T-helper 2 cell treated with Interferon-gamma antibody and Interleukin-4, amounts not matched to agents 5 μg/mL and 100 μg/mL, for 36 hours (primary cell): Measurements from ENCODE around the gene CHI3L1.

Source experiments
- DNase-seq: peaks from one replicate; pipeline ENCODE4 v3.0.0; 2021; ENCODE audit warnings: low spot score
- H3K27ac Mint-ChIP-seq: one replicate; pipeline ENCODE4 v1.8.0; 2021; ENCODE audit warnings: mild to moderate bottlenecking, mixed read lengths
- H3K27me3 Mint-ChIP-seq: one replicate; pipeline ENCODE4 v1.8.0; 2021; ENCODE audit warnings: low read depth, mixed read lengths
- H3K36me3 Mint-ChIP-seq: one replicate; pipeline ENCODE4 v1.8.0; 2021; ENCODE audit warnings: low read depth, mixed read lengths
- H3K4me1 Mint-ChIP-seq: one replicate; pipeline ENCODE4 v1.8.0; 2021; ENCODE audit warnings: low read depth, mixed read lengths
- H3K4me3 Mint-ChIP-seq: one replicate; pipeline ENCODE4 v1.8.0; 2022; ENCODE audit warnings: mild to moderate bottlenecking, moderate library complexity, mixed read lengths
- H3K9me3 Mint-ChIP-seq: one replicate; pipeline ENCODE4 v1.8.0; 2021; ENCODE audit warnings: mixed read lengths

CHI3L1 gene

DNA sequence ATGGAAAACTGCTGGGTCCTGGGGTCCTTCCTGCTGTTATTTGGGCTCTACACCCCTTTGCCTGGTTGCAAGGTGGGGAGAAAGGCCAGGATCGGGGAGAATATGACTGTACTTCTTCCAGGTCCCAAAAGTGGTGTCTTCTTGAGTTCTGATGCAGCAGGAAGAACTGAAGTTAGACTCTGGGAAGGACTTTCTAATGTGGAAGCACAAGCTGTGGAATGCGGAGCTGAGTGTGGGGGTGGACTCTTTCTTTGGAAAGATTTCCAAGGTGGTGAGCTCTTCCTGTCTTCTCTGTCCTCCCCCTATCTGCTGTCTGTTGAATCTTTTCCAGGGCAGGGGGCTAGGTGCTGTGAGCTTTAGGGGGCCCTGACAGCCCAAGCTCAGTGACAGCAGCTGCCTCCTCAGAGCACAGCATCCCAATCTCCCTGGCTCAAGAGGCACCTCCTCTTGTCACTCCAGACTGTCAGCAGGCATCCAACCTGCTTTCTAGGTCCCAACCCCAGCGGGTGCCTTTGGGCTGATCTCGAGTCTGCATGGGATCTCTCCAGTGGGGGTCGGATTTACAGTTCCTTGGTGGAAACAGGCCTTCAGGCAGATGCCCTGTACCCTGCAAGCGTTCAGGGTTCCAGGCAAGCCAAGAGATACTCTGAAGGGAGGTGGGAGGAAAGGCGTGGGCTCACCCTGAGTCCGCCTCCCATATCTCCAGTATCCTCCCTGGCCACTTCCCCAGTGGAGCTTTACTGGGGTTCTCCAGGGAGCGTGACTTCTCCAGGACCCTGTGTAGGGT, 35.8 kb downstream of the CHI3L1 start:
- no peaks in the 10 kb centered on the region for H3K4me1 Mint-ChIP-seq
- no peak for DNase-seq
- no peaks in the 10 kb centered on the region for H3K9me3 Mint-ChIP-seq
- H3K27me3 Mint-ChIP-seq = peaks cover 3% of the 10 kb centered on the region
- no peak overlapping the region for H3K4me3 Mint-ChIP-seq
- no peak overlapping the region for H3K27ac Mint-ChIP-seq
- H3K36me3 Mint-ChIP-seq = no peaks in the 10 kb centered on the region

DNA sequence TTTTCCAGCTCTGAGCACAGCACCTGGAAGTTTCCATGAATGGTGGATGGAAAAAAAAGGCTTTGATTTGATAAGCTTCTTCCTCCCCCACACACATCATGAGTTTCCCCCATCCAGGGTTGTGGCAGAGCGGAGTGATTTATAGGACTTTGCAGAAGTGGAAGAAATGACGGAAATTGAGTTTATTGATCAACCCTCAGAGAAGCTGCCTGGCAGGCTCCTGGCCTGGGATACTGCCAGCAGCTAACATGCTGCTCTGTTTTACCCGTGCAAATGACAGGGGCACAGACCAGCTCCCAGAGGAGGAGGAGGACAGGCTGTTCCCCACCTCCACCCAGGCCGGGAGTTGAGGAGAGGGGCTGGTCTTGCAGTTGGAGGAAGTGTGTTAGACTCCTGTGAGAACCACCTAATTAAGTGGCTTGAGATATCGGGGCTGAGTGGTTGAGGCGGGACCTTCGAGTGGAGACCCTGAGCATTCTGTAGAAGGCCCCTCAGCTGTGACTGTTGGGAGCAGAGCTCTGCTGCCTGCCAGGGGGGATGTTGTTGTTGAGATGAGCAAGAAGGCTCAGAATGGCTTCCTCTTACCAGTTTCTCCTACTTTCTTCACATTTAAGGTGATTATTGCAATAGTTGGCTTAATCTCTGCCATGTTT, 37.2 kb downstream of the CHI3L1 start:
- H3K4me1 Mint-ChIP-seq = no peaks in the 10 kb centered on the region
- H3K36me3 Mint-ChIP-seq = no peaks in the 10 kb centered on the region
- no peak overlapping the region for H3K4me3 Mint-ChIP-seq
- peaks cover 3% of the 10 kb centered on the region for H3K27me3 Mint-ChIP-seq
- no peaks in the 10 kb centered on the region for H3K9me3 Mint-ChIP-seq
- DNase-seq = no peak
- H3K27ac Mint-ChIP-seq = no peak overlapping the region

DNA sequence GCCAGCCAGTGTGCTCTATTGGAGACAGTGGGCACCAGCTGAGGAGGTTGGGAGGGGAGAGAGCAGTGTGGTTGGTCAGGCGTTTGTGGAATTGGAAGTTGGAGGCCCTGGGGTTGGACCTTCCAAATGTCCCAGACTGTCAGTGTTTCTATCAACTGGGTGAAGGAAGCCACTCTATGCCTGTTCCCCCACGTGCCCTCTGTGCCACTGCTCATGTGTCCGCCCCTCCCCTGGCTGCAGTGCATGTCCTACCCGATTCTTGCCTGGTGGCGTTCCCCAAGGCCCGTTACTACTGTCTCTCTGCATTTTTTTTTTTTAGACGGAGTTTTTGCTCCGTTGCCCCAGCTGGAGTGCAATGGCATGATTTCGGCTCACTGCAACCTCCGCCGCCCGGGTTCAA, 37.9 kb downstream of the CHI3L1 start:
- Mint-ChIP-seq H3K36me3 (no peaks in the 10 kb centered on the region), H3K27me3 (peaks cover 3% of the 10 kb centered on the region), H3K4me3 (no peak overlapping the region), H3K9me3 (no peaks in the 10 kb centered on the region), H3K4me1 (no peaks in the 10 kb centered on the region), H3K27ac (no peak overlapping the region)
- DNase-seq = no peak

DNA sequence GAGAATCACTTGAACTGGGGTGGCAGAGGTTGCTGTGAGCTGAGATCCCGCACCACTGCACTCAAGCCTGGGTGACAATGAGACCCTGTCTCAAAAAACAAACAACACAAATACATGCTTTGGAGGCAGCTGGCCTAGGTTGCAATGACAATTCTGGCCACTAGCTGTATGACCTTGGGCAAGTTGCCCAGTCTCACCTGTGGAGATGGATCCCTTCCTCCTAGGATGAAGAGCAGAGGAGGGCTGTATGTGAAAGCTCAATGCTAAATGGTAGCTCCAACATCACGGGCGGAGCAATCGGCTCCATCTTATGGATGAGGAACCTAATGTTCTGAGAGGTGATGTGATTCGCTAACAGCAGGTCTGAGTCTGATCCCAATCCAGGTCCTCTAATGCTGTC, 38.4 kb downstream of the CHI3L1 start:
- peaks cover 3% of the 10 kb centered on the region for H3K27me3 Mint-ChIP-seq
- H3K27ac Mint-ChIP-seq = no peak overlapping the region
- no peaks in the 10 kb centered on the region for H3K9me3 Mint-ChIP-seq
- H3K4me1 Mint-ChIP-seq = no peaks in the 10 kb centered on the region
- no peak overlapping the region for H3K4me3 Mint-ChIP-seq
- no peak for DNase-seq
- no peaks in the 10 kb centered on the region for H3K36me3 Mint-ChIP-seq

DNA sequence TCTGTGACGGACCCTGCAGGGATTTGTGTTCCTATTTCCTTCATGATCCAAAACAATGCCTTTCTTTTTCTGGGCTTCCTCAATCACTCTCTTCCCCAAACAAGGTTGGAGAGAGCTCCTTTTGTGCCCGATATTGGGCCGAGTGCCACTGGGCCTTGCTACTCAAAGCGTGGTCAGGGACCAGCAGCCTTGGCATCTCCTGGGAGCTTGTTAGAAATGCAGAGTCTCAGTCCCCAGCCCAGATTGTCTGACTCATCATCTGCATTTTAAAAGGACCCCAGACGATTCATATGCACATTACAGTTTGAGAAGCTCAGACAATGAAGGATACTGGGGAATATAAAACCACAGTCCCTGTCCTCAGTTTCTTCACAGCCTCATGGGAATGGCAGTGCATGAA, 39.1 kb downstream of the CHI3L1 start:
- H3K27me3 Mint-ChIP-seq = peaks cover 3% of the 10 kb centered on the region
- no peaks in the 10 kb centered on the region for H3K4me1 Mint-ChIP-seq
- H3K4me3 Mint-ChIP-seq = no peak overlapping the region
- H3K27ac Mint-ChIP-seq = no peak overlapping the region
- DNase-seq = no peak
- no peaks in the 10 kb centered on the region for H3K9me3 Mint-ChIP-seq
- H3K36me3 Mint-ChIP-seq = no peaks in the 10 kb centered on the region

DNA sequence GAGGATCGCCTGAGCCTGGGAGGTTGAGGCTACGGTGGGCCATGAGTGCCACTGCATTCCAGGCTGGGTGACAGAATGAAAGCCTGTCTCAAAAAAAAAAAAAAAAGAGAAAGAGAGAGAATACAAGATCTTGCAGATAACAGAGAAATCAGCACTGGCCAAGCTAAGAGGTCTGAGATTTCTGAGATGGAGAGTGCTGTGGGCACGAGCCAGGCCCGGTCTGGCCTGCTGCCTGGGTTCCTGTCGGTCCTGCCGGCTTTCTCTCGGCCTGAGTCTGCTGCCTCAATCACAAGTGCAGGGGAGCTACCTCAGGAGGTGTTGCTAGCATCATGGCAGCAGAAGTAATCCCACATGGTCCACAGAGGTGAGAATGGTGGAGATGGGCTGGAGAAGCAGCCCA, 40.0 kb downstream of the CHI3L1 start:
- Mint-ChIP-seq H3K9me3 (no peaks in the 10 kb centered on the region), H3K36me3 (no peaks in the 10 kb centered on the region), H3K27ac (no peak overlapping the region), H3K4me1 (no peaks in the 10 kb centered on the region), H3K27me3 (peaks cover 3% of the 10 kb centered on the region), H3K4me3 (no peak overlapping the region)
- DNase-seq = no peak

DNA sequence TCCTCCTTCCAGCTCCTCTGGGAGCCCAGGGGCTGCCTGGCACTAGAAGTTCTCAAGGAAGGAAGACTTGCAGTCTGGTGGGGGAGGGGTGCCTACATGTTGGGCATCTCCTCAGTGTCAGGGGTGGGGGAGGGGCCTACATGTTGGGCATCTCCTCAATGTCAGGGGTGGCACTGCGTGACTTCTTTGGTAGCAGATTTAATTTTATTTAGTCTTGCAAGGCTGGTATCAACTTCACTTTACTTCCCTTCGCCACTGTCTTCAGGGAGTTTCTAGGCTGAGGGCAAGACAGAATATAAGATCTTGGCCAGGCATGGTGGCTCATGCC, 40.5 kb downstream of the CHI3L1 start:
- no peaks in the 10 kb centered on the region for H3K9me3 Mint-ChIP-seq
- DNase-seq = no peak
- no peaks in the 10 kb centered on the region for H3K36me3 Mint-ChIP-seq
- no peak overlapping the region for H3K4me3 Mint-ChIP-seq
- no peak overlapping the region for H3K27ac Mint-ChIP-seq
- peaks cover 3% of the 10 kb centered on the region for H3K27me3 Mint-ChIP-seq
- no peaks in the 10 kb centered on the region for H3K4me1 Mint-ChIP-seq

DNA sequence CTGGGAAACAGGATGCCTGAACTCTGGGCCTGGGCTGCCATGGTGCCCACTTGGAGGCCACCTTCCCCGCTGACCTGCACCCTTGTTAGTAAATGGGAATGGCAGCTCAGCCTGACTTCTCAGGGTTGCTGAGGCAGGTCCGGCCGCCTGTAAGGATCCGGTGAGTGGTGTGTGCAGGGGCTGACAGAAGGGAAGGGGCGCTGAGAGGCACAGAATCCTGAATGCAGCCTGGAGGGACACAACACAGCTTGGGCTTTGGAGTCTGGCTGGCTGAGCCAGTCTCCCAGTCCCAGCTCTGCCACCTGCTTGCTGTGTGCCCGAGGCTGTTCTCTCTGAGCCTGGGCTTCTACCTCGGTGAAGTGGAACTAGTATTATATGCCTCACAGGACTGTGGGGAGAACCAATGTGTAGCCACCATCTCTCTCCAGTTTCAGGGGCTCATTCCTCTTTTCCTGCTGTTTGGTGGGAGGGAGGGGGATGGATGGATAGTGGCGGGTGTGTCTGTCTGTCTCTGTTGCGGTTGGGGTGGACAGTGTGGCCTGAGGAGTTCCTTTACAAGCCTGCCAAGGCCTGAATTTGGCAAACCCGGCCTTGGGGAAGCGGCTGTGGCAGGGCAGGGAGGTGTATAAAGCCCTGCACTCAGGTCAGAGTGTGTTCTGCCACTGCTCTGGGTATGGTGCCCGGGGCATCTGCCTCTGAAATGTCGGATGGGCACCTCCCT, 41.0 kb downstream of the CHI3L1 start:
- Mint-ChIP-seq H3K4me3 (no peak overlapping the region), H3K36me3 (no peaks in the 10 kb centered on the region), H3K27me3 (peaks cover 3% of the 10 kb centered on the region), H3K9me3 (no peaks in the 10 kb centered on the region), H3K27ac (no peak overlapping the region), H3K4me1 (no peaks in the 10 kb centered on the region)
- DNase-seq = no peak

DNA sequence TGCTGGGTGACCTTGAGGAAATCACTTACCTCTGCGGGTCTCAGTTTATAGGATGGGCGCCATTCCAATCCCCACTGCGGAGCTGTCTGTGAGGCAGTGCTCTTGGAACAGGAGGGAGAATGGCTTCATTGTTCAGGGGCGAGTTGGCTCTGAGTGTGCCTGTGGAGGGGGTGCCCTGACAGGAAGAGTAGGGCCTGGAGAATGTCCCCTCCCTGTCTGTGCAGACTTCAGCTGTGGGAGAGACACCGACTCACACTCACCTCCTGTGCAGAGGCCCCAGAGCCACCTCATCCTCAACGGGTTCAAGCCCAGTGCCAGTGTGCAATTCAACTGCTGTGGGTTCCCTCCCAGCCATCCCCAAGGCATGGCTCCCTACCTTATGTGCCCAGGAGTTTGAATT, 41.8 kb downstream of the CHI3L1 start:
- DNase-seq = no peak
- no peaks in the 10 kb centered on the region for H3K4me1 Mint-ChIP-seq
- no peak overlapping the region for H3K27ac Mint-ChIP-seq
- H3K36me3 Mint-ChIP-seq = no peaks in the 10 kb centered on the region
- no peaks in the 10 kb centered on the region for H3K27me3 Mint-ChIP-seq
- H3K9me3 Mint-ChIP-seq = no peaks in the 10 kb centered on the region
- H3K4me3 Mint-ChIP-seq = no peak overlapping the region

DNA sequence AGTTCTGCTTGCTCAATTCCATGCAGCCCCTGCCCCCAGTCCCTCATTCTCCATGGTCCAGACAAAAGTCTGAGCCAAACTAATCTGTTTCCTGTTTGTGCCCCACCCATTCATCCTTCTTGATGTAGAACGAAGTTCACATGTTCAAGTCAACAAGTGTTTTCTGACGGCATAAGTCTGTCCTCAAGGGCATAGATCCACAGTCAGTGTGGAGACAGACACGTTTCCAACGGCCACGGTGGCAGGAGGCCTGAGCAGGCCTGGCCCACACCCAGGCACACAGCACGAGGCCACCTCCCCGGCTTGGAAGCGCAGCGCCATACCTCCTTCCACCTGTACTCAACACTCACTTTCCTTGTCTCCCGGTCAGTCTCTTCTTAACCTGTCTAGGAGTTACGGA, 42.9 kb downstream of the CHI3L1 start:
- H3K27me3 Mint-ChIP-seq = no peaks in the 10 kb centered on the region
- no peaks in the 10 kb centered on the region for H3K4me1 Mint-ChIP-seq
- H3K27ac Mint-ChIP-seq = no peak overlapping the region
- DNase-seq = no peak
- no peaks in the 10 kb centered on the region for H3K9me3 Mint-ChIP-seq
- H3K4me3 Mint-ChIP-seq = no peak overlapping the region
- H3K36me3 Mint-ChIP-seq = no peaks in the 10 kb centered on the region

DNA sequence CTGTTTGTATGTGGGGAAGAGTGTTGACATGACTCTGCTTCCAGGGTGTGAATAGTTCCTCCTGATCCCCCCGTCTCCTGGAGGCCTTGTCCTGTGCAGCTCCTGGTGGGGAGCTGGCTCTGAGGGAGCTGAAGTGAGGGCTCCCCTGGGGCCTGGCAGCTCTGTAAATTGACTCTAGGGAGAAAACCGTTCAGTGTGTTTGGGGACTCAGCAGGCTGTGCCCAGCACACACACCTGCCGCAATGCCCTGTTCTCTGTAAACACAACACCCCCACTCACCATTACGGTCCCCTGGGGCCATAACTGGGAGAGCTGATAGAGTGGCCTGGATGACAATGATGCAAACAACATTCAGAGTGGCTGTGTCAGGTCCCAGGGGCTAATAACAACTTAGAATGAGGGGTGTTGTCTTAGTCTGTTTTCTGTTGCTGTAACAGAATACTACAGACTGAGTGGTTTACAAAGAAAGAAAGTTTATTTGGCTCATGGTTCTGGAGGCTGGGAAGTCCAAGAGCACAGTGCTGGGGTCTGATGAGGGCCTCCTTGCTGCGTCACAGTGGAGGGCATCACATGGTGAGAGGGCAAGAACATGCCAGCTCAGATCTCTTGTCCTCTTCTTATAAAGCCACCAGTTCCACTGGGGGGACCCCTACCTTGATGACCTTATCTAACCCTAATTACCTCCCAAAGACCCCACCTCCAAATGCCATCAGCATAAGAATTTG, 43.7 kb downstream of the CHI3L1 start:
- no peak for DNase-seq
- no peaks in the 10 kb centered on the region for H3K27me3 Mint-ChIP-seq
- H3K4me1 Mint-ChIP-seq = no peaks in the 10 kb centered on the region
- H3K36me3 Mint-ChIP-seq = no peaks in the 10 kb centered on the region
- no peak overlapping the region for H3K4me3 Mint-ChIP-seq
- H3K27ac Mint-ChIP-seq = no peak overlapping the region
- H3K9me3 Mint-ChIP-seq = no peaks in the 10 kb centered on the region

DNA sequence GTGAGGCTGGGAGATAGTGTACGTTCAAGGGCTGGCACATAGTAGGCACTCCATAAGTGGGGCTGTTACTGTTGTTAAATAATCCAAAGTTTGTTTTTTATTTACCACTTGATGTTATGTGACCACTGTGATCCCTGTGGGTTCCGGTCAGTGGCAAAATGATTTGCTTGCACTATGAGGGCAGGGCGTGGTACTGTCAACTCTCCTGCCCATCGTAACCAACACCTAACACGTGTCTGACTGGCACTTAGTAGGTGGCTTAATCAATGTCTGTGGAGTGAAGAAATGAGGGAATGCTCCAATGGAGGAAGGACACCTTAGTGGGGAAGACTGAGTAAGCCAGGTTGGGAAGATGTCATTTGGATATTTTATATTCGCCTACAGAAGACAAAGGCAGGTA, 44.4 kb downstream of the CHI3L1 start:
- no peaks in the 10 kb centered on the region for H3K4me1 Mint-ChIP-seq
- no peaks in the 10 kb centered on the region for H3K36me3 Mint-ChIP-seq
- H3K4me3 Mint-ChIP-seq = no peak overlapping the region
- no peaks in the 10 kb centered on the region for H3K9me3 Mint-ChIP-seq
- H3K27ac Mint-ChIP-seq = no peak overlapping the region
- peaks cover 3% of the 10 kb centered on the region for H3K27me3 Mint-ChIP-seq
- DNase-seq = no peak

DNA sequence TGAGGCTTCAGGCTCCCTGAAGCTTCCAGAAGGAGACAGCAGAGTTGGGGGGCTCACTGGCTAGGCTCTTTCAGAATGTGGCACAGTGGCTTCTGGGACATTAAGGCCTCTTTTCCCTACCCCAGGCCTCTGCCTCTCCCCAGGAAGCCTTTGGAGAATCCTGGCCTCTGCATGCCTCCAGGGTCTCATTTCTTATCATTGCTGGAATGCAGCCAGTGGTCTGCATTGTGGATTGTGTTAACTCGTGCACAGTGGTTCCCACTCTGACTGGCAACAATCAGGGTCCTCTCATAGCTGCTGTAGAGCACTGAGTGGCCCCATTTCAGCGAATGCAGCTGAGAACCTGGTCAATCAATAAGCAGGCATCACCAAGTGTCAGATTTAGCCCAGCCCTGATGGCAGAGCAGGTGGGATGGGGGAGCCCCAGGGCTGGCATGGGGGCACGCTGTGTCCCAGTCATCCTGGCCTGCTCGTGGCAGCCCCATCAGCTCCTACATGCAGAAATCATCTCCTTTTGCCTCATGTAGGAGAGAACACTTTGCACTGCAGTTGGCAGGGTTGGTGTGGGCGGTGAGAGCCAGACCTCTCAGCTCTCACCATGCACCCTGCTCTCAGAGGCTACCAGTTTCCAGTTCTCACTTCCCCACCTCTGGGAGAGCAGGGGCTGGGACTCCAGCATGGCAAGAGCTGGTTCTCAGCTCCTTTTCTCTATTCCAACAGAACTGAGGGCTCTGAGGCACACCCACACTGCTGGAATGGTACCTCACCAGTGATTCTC, 45.6 kb downstream of the CHI3L1 start:
- Mint-ChIP-seq H3K27me3 (peaks cover 9% of the 10 kb centered on the region), H3K36me3 (no peaks in the 10 kb centered on the region), H3K4me1 (peaks cover 2% of the 10 kb centered on the region), H3K4me3 (no peak overlapping the region), H3K27ac (no peak overlapping the region), H3K9me3 (no peaks in the 10 kb centered on the region)
- DNase-seq = no peak
